GM10266 (cell line): ENCODE data around the gene CBX4.
A peak's percentile ranks its signal among the peaks of the same experiment; 100 is the strongest.

Experiments
- DNase-seq: peaks from one replicate; pipeline ENCODE4 v3.0.0; 2012; ENCODE audit errors: extremely low spot score
- CTCF ChIP-seq: IDR thresholded peaks from 2 replicates; pipeline ENCODE4 v1.5.1; 2012; ENCODE audit warnings: mild to moderate bottlenecking, low read depth; ENCODE audit not compliant: control insufficient read depth, insufficient read depth; ENCODE audit errors: missing control alignments

CBX4 gene

GRCh38 chr17:79812353-79813258 lies 26.6 kb downstream of the CBX4 start:
- no peak for DNase-seq
- TF ChIP-seq CTCF: no peak

- peak; percentile 62 for DNase-seq
These were observed 27.3 kb downstream of the CBX4 start for GRCh38 chr17:79811868-79812352.

DNA sequence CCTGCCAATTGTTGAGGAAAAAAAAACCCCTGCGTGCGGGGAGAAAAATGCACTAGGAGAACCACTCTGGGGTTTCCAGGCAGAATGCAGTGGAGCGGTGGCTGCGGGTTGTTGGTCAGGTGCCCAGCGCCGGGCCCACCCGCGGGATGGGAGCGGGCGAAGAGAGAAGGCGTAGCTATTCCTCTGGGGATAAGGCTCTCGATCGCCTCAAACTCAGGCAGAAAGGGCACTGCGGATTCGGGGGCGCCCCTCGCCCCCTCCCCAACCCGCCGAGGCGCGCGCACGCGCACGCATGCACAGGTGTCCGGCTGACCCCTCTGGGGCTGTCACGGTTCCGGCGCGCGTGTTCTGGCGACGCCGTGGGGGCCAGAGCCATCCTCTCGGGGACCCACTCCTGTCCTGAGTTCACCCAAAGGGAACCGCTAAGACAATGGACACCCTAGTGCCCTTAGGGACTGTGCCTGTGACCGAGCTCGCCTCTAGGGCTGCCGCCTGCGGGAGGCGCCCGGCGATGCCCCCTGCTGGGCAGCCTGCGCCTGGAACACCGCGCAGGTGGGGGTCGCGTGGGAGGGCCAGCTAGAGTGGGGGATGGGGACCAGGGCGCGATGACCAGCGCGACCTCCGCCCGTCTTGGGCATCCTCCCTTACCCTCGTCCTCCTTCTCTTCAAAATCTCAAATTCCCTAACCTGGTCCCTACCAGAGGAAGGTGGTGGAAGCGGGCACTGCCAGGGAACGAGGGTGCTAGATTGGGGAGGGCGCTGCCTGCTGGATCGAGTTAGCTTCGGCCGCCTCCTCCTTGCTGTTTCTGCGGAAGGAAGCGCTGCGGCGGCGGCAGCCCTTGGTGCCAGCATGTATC lies 28.0 kb downstream of the CBX4 start:
- DNase-seq: peak; percentile 82
- TF ChIP-seq CTCF: peak; percentile 74

More at GRCh38 chr17:79811868-79812352, 27.3 kb downstream of the CBX4 start:
- no peak for TF ChIP-seq CTCF

DNA sequence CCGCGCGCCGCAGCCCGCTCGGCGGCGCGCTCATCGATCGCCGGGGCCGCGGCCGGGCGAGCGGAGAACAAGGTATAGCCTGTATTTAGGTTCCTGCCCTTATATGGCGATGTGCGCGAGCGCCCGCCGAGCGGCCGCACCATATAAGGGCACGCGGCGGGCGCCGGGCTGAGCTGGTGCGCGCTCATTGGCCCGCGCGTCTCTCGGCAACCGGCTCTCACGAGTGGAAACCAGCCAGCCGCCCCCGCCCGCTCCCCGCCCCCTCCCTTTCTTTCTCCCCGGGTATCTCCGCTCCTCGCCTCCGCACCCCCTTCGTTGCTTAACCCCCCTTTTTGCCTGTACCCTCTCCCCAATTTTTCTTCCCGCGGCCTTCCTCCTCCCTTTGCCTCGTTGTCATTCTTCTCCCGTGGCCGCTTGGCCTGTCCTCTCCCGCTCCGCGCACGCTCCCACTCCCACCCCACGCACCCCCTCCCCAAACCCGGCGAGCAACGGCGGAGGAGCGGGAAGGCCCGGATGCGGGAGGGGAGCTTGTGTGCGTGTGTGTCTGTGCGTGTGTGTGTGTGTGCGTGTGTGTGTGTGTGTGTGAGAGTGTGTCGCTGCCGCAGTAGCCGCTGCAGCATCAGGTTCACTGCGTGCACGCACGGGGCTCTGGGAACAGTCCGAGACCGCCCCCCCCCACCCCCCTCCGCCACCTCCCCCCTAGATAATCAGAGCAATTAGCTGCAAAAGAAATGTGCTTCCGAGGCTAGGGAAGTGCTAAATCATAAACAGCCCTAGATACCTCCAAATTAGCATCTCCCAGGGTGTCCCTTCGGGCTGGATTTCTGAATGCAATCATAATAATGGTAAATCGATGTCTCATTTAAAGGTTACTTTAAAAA lies 28.9 kb downstream of the CBX4 start:
- TF ChIP-seq CTCF: no peak
- peak; percentile 97 for DNase-seq

DNA sequence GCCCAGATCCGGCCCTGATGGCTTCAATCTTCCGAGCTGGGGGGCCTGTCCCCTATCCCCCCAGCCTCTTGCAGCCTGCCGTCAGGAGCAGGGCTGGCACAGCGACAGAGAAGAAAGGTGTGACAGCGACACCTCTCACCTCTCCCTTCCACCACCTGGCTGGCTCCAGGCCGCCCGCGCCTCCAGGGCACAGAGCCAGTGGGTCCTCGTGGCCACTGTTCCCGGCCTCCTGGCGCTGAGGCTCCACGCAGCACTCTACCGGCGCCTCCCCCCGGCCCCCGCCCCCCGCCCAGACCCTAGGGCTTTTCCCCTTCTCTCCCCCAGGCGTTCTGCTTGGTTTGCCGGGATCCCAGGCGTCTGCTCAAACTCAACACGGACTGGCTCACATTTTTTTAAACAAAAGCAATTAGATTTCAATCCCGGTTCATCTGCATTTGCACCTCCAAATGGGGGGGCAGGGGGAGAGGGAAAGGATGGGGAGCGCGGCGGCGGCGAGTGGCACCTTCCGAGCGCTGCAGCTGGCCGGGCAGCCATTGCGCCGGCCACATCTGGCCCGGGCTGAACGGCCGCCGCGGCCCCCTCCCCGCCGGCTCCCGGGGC lies 29.6 kb downstream of the CBX4 start:
- no peak for DNase-seq
- TF ChIP-seq CTCF: no peak

- TF ChIP-seq CTCF: peak; percentile 48
- peak; percentile 67 for DNase-seq
These were observed 30.3 kb downstream of the CBX4 start for GRCh38 chr17:79808763-79809529.
